Natural killer cell (primary cell): ENCODE measurements around the gene SPSB3. TPM values are rescaled to one million over a fixed set of nuclear protein-coding genes. Genes with fewer than 3 reads are reported as not detected.

ENCODE experiments used
- ATAC-seq, 3 donors: fragments of 150-1000 bp in 2 of 3; fragments of 200-7000 bp in 1 of 3; cut with Tn5 transposase; 1 replicate in 1 of 3; 2 replicates in 2 of 3; pipeline ENCODE4 v1.10.0; 2021; ENCODE audit warnings: mild to moderate bottlenecking in 2 of 3, moderate library complexity in 2 of 3
- DNase-seq, 2 donors: peaks; one replicate each; pipeline versions ENCODE4 v3.0.0 to v3.0.0-alpha.2; 2013 to 2021; ENCODE audit warnings: mixed read lengths in 1 of 2
- H3K27ac ChIP-seq: one replicate; pipeline ENCODE4 v1.5.1; 2013; ENCODE audit warnings: mild to moderate bottlenecking, low read length
- H3K27me3 ChIP-seq: one replicate; pipeline ENCODE4 v1.6.1; 2013; ENCODE audit warnings: low read length; ENCODE audit not compliant: control insufficient read depth, insufficient read depth
- H3K36me3 ChIP-seq: one replicate; pipeline ENCODE4 v1.6.1; 2013; ENCODE audit warnings: low read length; ENCODE audit not compliant: control insufficient read depth, insufficient read depth
- H3K4me1 ChIP-seq: one replicate; pipeline ENCODE4 v1.6.1; 2013; ENCODE audit warnings: low read length; ENCODE audit not compliant: control insufficient read depth, insufficient read depth
- H3K4me3 ChIP-seq: one replicate; pipeline ENCODE4 v1.5.1; 2013; ENCODE audit warnings: low read length
- H3K9me3 ChIP-seq: one replicate; pipeline ENCODE4 v1.6.1; 2013; ENCODE audit warnings: low read length; ENCODE audit not compliant: control insufficient read depth, insufficient read depth
- H3K27ac Mint-ChIP-seq, 2 donors: one replicate each; pipeline ENCODE4 v1.8.0; 2022; ENCODE audit warnings: mild to moderate bottlenecking in 2 of 2, mixed read lengths in 2 of 2, moderate library complexity in 1 of 2
- H3K27me3 Mint-ChIP-seq, 2 donors: one replicate each; pipeline ENCODE4 v1.8.0; 2022; ENCODE audit warnings: low read depth in 2 of 2, mixed read lengths in 2 of 2
- H3K36me3 Mint-ChIP-seq: one replicate; pipeline ENCODE4 v1.8.0; 2022; ENCODE audit warnings: mixed read lengths
- H3K4me1 Mint-ChIP-seq, 2 donors: one replicate each; pipeline ENCODE4 v1.8.0; 2022; ENCODE audit warnings: mixed read lengths in 2 of 2
- H3K4me3 Mint-ChIP-seq: one replicate; pipeline ENCODE4 v1.8.0; 2022; ENCODE audit warnings: mild to moderate bottlenecking, moderate library complexity, mixed read lengths
- H3K9me3 Mint-ChIP-seq, 2 donors: one replicate each; pipeline ENCODE4 v1.8.0; 2022; ENCODE audit warnings: mixed read lengths in 2 of 2
- CTCF ChIP-seq: fragments of 200-600 bp; IDR thresholded peaks from one replicate; pipeline ENCODE4 v1.8.0; 2022; ENCODE audit warnings: antibody characterized with exemption
- WGBS: methylation state at CpG from one replicate; pipeline ENCODE4 v1.1.7; 2013; ENCODE audit warnings: missing lambda C conversion rate; ENCODE audit not compliant: insufficient coverage; 5-methylcytosine and 5-hydroxymethylcytosine counted together
- intact Hi-C: fragments of 100-400 bp; cut with micrococcal nuclease; formaldehyde crosslinking; loops from one replicate; pipeline ENCODE4 v1.14.2; 2022
- total RNA-seq, 4 donors: library from RNA; stranded (reverse); fragments of 120-200 nt in 1 of 4; gene quantifications; one replicate each; pipeline versions ENCODE4 v1.2.3 to v1.2.4, GENCODE V29; 2013 to 2022

Gene SPSB3
- total RNA-seq, 3 donors from 2014 or later (not counting 1 experiment from before 2014, with no cell fraction given) = 100 to 122 (median 110) TPM

- intact Hi-C loops = no loop called here
- H3K9me3 Mint-ChIP-seq = no peaks in the 10 kb centered on the region
- Histone ChIP-seq H3K9me3 (no peaks in the 10 kb centered on the region), H3K4me3 (no peak overlapping the region), H3K4me1 (no peaks in the 10 kb centered on the region), H3K27ac (no peak overlapping the region), H3K27me3 (no peaks in the 10 kb centered on the region), H3K36me3 (peaks cover 55% of the 10 kb centered on the region)
- ATAC-seq (no peak), DNase-seq (no peak)
- H3K4me3 Mint-ChIP-seq = no peak overlapping the region
- 92% methylated on average over 14 of the region's 14 CpGs for WGBS
- no peak overlapping the region for H3K27ac Mint-ChIP-seq
- H3K36me3 Mint-ChIP-seq = no peaks in the 10 kb centered on the region
- TF ChIP-seq CTCF = no peak
- peaks cover 2 to 7% of the 10 kb centered on the region in 2 donors for H3K4me1 Mint-ChIP-seq
- no peaks in the 10 kb centered on the region for H3K27me3 Mint-ChIP-seq
Measured at GRCh38 chr16:1732071-1732470, 50.3 kb downstream of the SPSB3 start.

GRCh38 chr16:1731603-1732002, 50.8 kb downstream of the SPSB3 start:
- H3K36me3 Mint-ChIP-seq = no peaks in the 10 kb centered on the region
- no peak for TF ChIP-seq CTCF
- peaks cover 59% of the 10 kb centered on the region for H3K36me3 ChIP-seq
- WGBS = 83% methylated on average over 6 of the region's 7 CpGs
- H3K27me3 ChIP-seq = no peaks in the 10 kb centered on the region
- peaks cover 6 to 12% of the 10 kb centered on the region in 2 donors for H3K4me1 Mint-ChIP-seq
- H3K27ac Mint-ChIP-seq = no peak overlapping the region
- H3K9me3 Mint-ChIP-seq = no peaks in the 10 kb centered on the region
- H3K9me3 ChIP-seq = no peaks in the 10 kb centered on the region
- no peaks in the 10 kb centered on the region for H3K27me3 Mint-ChIP-seq
- H3K4me3 Mint-ChIP-seq = no peak overlapping the region
- no peaks in the 10 kb centered on the region for H3K4me1 ChIP-seq
- no peak overlapping the region for H3K27ac ChIP-seq
- DNase-seq (no peak), ATAC-seq (no peak)
- intact Hi-C loops = no loop called here
- no peak overlapping the region for H3K4me3 ChIP-seq

DNA sequence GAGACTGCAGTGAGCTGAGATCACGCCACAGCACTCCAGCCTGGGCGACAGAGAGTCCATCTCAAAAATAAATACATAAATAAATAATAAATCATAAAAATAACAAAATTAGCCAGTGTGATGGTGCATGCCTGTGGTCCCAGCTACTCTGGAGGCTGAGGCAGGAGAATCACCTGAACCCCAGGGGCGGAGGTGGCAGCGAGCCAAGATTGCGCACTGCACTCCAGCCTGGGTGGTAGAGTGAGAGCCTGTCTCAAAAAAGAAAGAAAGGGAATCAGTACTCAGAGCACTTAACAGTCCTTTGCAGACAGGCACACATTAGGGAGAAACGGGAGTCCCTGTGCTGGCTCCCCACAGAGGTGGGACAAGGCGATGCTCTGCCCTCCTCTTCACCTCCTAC, 51.3 kb downstream of the SPSB3 start:
- H3K27me3 Mint-ChIP-seq = no peaks in the 10 kb centered on the region
- H3K9me3 Mint-ChIP-seq = no peaks in the 10 kb centered on the region
- no peaks in the 10 kb centered on the region for H3K4me1 ChIP-seq
- WGBS = 96% methylated on average over 5 of the region's 7 CpGs
- intact Hi-C loops = no loop called here
- DNase-seq (no peak), ATAC-seq (no peak)
- H3K27me3 ChIP-seq = no peaks in the 10 kb centered on the region
- no peak overlapping the region for H3K4me3 ChIP-seq
- no peak overlapping the region for H3K4me3 Mint-ChIP-seq
- no peaks in the 10 kb centered on the region for H3K36me3 Mint-ChIP-seq
- H3K27ac Mint-ChIP-seq = no peak overlapping the region
- peaks cover 64% of the 10 kb centered on the region for H3K36me3 ChIP-seq
- H3K4me1 Mint-ChIP-seq = peaks cover 6 to 12% of the 10 kb centered on the region in 2 donors
- TF ChIP-seq CTCF = no peak
- no peak overlapping the region for H3K27ac ChIP-seq
- no peaks in the 10 kb centered on the region for H3K9me3 ChIP-seq

DNA sequence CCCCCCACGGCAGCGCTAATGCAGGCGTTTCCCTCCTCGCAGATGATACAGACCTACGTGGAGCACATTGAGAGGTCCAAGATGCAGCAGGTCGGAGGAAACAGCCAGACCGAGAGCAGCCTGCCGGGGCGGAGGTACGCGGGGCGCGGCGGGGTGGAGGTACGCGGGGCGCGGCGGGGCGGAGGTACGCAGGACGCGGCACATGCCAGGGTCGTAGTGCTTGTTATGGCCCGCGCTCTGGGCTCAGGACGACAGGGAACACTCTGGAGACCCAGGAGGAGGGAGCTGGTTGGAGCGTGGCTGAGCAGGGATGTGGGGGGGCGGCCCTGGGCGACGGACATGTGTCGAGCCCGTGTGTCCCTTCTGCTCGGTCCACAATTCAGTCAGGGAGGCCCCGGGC, 52.9 kb downstream of the SPSB3 start:
- Histone ChIP-seq H3K4me3 (no peak overlapping the region), H3K27me3 (no peaks in the 10 kb centered on the region), H3K36me3 (peaks cover 66% of the 10 kb centered on the region), H3K27ac (no peak overlapping the region), H3K4me1 (no peaks in the 10 kb centered on the region), H3K9me3 (no peaks in the 10 kb centered on the region)
- ATAC-seq (no peak), DNase-seq (no peak)
- TF ChIP-seq CTCF = no peak
- Mint-ChIP-seq H3K9me3 (no peaks in the 10 kb centered on the region), H3K27ac (no peak overlapping the region), H3K4me3 (no peak overlapping the region), H3K27me3 (no peaks in the 10 kb centered on the region), H3K4me1 (peaks cover 6 to 8% of the 10 kb centered on the region in 2 donors), H3K36me3 (no peaks in the 10 kb centered on the region)
- 97% methylated on average over 35 of the region's 35 CpGs for WGBS
- intact Hi-C loops = no loop called here
